Ascending aorta (tissue), 2 donors: ENCODE measurements around the gene XG. TPM values are rescaled to one million over a fixed set of nuclear protein-coding genes. Genes with fewer than 3 reads are reported as not detected.
"Not testable (repeated sequence)": the region's sequence is repeated elsewhere in the genome, so short reads cannot be mapped to it uniquely, and the experiment has no call there.

Experiments used
- DNase-seq, 2 donors: peaks; one replicate each; pipeline ENCODE4 v3.0.0-alpha.2; 2019; ENCODE audit warnings: low spot score in 2 of 2
- H3K27ac ChIP-seq, 2 donors: fragments of 200-600 bp; sonication (generic); one replicate each; pipeline ENCODE4 v1.5.1; 2016 to 2017; ENCODE audit warnings: mild to moderate bottlenecking in 1 of 2
- H3K27me3 ChIP-seq: fragments of 200-600 bp; sonication (generic); one replicate; pipeline ENCODE4 v1.5.1; 2017
- H3K36me3 ChIP-seq, 2 donors: fragments of 200-600 bp; sonication (generic); one replicate each; pipeline ENCODE4 v1.5.1; 2016
- H3K4me1 ChIP-seq, 2 donors: fragments of 200-600 bp; sonication (generic); one replicate each; pipeline ENCODE4 v1.5.1; 2016 to 2017; ENCODE audit warnings: mild to moderate bottlenecking in 1 of 2
- H3K4me3 ChIP-seq, 2 donors: fragments of 200-600 bp; sonication (generic); one replicate each; pipeline ENCODE4 v1.5.1; 2016 to 2017; ENCODE audit warnings: mild to moderate bottlenecking in 1 of 2
- H3K9me3 ChIP-seq, 2 donors: fragments of 200-600 bp; sonication (generic); one replicate each; pipeline ENCODE4 v1.5.1; 2016
- CTCF ChIP-seq, 3 experiments: fragments of 200-600 bp in 2 of 3; fragments of 450-650 bp in 1 of 3; sonication (generic) in 2 of 3; IDR thresholded peaks; one replicate each; pipeline ENCODE4 v1.5.1; 2016 to 2019; ENCODE audit warnings: antibody characterized with exemption in 3 of 3, mild to moderate bottlenecking in 1 of 3, moderate library complexity in 1 of 3
- intact Hi-C: fragments of 100-400 bp; cut with DNase I; formaldehyde crosslinking; loops from one replicate; pipeline ENCODE4 v1.15.1; 2023
- total RNA-seq: library from RNA; depleted of rRNA; stranded (reverse); fragments of >200 nt; gene quantifications from one replicate; pipeline ENCODE4 v1.1.0, GENCODE V29; 2016

XG gene
- total RNA-seq, 1 donor from 2014 or later, result 1.3 TPM

- no peak for TF ChIP-seq CTCF (IDR thresholded peaks at IDR 0.05)
- no peak for DNase-seq
- Histone ChIP-seq H3K4me3 (no peak overlapping the region), H3K27me3 (no peaks in the 10 kb centered on the region), H3K27ac (no peak overlapping the region), H3K9me3 (no peaks in the 10 kb centered on the region), H3K4me1 (no peaks in the 10 kb centered on the region), H3K36me3 (peaks cover 24 to 86% of the 10 kb centered on the region in 2 donors)
- intact Hi-C loops, result no loop called here
These were observed 16.6 kb upstream of the XG start for GRCh38 chrX:2735270-2735669.

GRCh38 chrX:2740672-2741071 is 11.2 kb upstream of the XG start:
- TF ChIP-seq CTCF (IDR thresholded peaks at IDR 0.05), result no peak
- no peaks in the 10 kb centered on the region for H3K27me3 ChIP-seq
- H3K9me3 ChIP-seq, result no peaks in the 10 kb centered on the region
- intact Hi-C loops, result no loop called here
- no peak overlapping the region for H3K4me3 ChIP-seq
- no peaks in the 10 kb centered on the region for H3K4me1 ChIP-seq
- H3K36me3 ChIP-seq, result peaks cover 21 to 74% of the 10 kb centered on the region in 2 donors
- H3K27ac ChIP-seq, result no peak overlapping the region
- DNase-seq, result no peak

GRCh38 chrX:2741386-2741785 is 10.5 kb upstream of the XG start:
- no peak for DNase-seq
- TF ChIP-seq CTCF (IDR thresholded peaks at IDR 0.05), result no peak
- no peaks in the 10 kb centered on the region for H3K27me3 ChIP-seq
- intact Hi-C loops, result no loop called here
- H3K9me3 ChIP-seq, result no peaks in the 10 kb centered on the region
- no peak overlapping the region for H3K4me3 ChIP-seq
- H3K36me3 ChIP-seq, result peaks cover 21 to 68% of the 10 kb centered on the region in 2 donors
- no peak overlapping the region for H3K27ac ChIP-seq
- H3K4me1 ChIP-seq, result no peaks in the 10 kb centered on the region

- intact Hi-C loops, DNase-seq, H3K9me3 ChIP-seq, H3K4me3 ChIP-seq, H3K27ac ChIP-seq, H3K4me1 ChIP-seq, H3K27me3 ChIP-seq: not testable (repeated sequence)
- peaks cover 9 to 21% of the 10 kb centered on the region in 2 donors for H3K36me3 ChIP-seq
These were observed 5.6 kb upstream of the XG start for GRCh38 chrX:2746250-2746649.

GRCh38 chrX:2748171-2748814 is 3.5 kb upstream of the XG start:
- peaks cover 0 to 5% of the 10 kb centered on the region in 2 donors for H3K36me3 ChIP-seq
- H3K9me3 ChIP-seq, result no peaks in the 10 kb centered on the region
- H3K27me3 ChIP-seq, result no peaks in the 10 kb centered on the region
- no peak overlapping the region for H3K4me3 ChIP-seq
- DNase-seq, result no peak
- no peak for TF ChIP-seq CTCF (IDR thresholded peaks at IDR 0.05)
- intact Hi-C loops, result no loop called here
- H3K4me1 ChIP-seq, result no peaks in the 10 kb centered on the region
- no peak overlapping the region for H3K27ac ChIP-seq

- Histone ChIP-seq H3K4me1 (no peaks in the 10 kb centered on the region), H3K36me3 (peaks cover 0 to under 1% of the 10 kb centered on the region in 2 donors), H3K27me3 (no peaks in the 10 kb centered on the region), H3K27ac (no peak overlapping the region), H3K9me3 (no peaks in the 10 kb centered on the region), H3K4me3 (no peak overlapping the region)
- no peak for DNase-seq
- no peak for TF ChIP-seq CTCF (IDR thresholded peaks at IDR 0.05)
- intact Hi-C loops, result no loop called here
These were observed 3.0 kb upstream of the XG start for GRCh38 chrX:2748815-2749188.
